ENCODE measurements around the gene TGFB1I1. TPM values are rescaled to one million over a fixed set of nuclear protein-coding genes. Genes with fewer than 3 reads are reported as not detected.
"Not testable (repeated sequence)": the region's sequence is repeated elsewhere in the genome, so short reads cannot be mapped to it uniquely, and the experiment has no call there.

TGFB1I1 gene
- total and polyA plus RNA-seq, 2 of the 13 experiments (the other 11 are each of a cell fraction or from before 2014, with no cell fraction given), result 0.80 to 2.9 TPM

DNA sequence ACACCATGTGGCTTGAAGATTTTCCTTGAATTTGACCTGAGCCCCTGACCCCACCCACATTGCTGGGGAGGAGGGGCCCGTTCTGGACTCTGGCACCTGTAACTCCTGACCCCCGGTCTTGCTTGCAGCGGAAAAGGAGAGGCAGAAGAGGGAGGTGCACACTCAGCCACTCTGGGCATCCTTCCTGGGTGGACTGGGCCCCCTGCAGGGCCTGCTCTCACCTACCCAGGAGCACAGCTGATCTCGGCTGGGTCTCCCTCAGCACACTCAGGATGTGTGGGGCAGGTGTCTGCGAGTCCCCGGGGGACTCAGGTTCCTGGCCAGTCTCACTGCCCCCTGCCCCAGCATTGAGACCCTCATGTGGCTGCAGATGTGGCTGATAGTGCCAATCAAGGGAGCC, 51.8 kb downstream of the TGFB1I1 start:
- DNase-seq (ENCODE audit: low spot score); H3K27ac ChIP-seq (ENCODE audit: extremely low read length, insufficient read depth, low read length); FAIRE-seq; H3K9ac ChIP-seq (ENCODE audit: insufficient read depth, low read depth, low read length); POLR2A ChIA-PET; H3K4me1 ChIP-seq (ENCODE audit: insufficient read depth, low read length); H3K4me3 ChIP-seq (replicated peaks in 1 of 3; ENCODE audit: insufficient read depth in 1 of 3, low read depth in 2 of 3, low read length in 3 of 3); CTCF ChIA-PET (ENCODE audit: low intra/inter-chr PET ratio, low total read pairs); H2AFZ ChIP-seq (ENCODE audit: low read length); H3K4me2 ChIP-seq (ENCODE audit: low read depth, low read length); BruUV-seq (replicated peaks); H3K36me3 ChIP-seq (replicated peaks in 1 of 2; ENCODE audit: control insufficient read depth in 1 of 2, insufficient read depth in 2 of 2, low read length in 2 of 2); H3K79me2 ChIP-seq (ENCODE audit: insufficient read depth, low read length); H3K9me3 ChIP-seq (ENCODE audit: low read length); intact Hi-C loops (cut with micrococcal nuclease; ENCODE audit: unreplicated experiment); in situ Hi-C loops (cut with HindIII; ENCODE audit: extremely low pct_ligation_motif_present, low pct_unique_long_range_greater_than_20kb); H4K20me1 ChIP-seq (ENCODE audit: insufficient read depth, low read length): not testable (repeated sequence)
- 0% methylated on average over 2 of the region's 6 CpGs for WGBS (ENCODE audit: low lambda C conversion rate)
- peak; percentile 60 for ATAC-seq
- H3K27me3 ChIP-seq (ENCODE audit: control insufficient read depth in 1 of 2, insufficient read depth in 2 of 2, low read length in 2 of 2), result peaks cover 0 to 39% of the 10 kb centered on the region in 2 experiments; a peak in 2 of 5 replicates

DNA sequence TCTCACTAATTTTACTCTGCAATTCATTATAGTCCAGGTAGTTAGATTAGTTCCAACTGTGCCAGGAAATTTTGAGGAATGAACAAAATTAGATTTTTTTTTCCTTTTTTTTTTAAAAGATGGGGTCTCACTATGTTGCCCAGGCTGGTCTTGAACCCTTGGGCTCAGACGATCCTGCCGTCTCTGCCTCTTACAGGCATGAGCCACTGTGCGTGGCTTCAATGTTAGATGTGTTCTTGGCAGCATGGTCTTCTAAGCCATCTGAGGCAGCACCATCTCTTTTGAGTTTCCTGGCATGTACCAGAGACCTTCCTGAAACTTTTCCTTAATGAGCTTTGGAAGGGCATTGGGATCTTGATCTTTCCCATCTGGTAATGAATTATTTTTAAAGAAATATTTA, 53.2 kb downstream of the TGFB1I1 start:
- DNase-seq (ENCODE audit: low spot score) (no peak), FAIRE-seq (no peak), ATAC-seq (no peak)
- Histone ChIP-seq H3K4me2 (ENCODE audit: low read depth, low read length) (no peak overlapping the region), H4K20me1 (ENCODE audit: insufficient read depth, low read length) (no peaks in the 10 kb centered on the region), H3K9me3 (ENCODE audit: low read length) (no peaks in the 10 kb centered on the region), H3K36me3 (replicated peaks in 1 of 2; ENCODE audit: control insufficient read depth in 1 of 2, insufficient read depth in 2 of 2, low read length in 2 of 2) (no peaks in the 10 kb centered on the region), H3K79me2 (ENCODE audit: insufficient read depth, low read length) (no peaks in the 10 kb centered on the region), H2AFZ (ENCODE audit: low read length) (no peak overlapping the region), H3K4me1 (ENCODE audit: insufficient read depth, low read length) (peaks cover 14% of the 10 kb centered on the region), H3K4me3 (replicated peaks in 1 of 3; ENCODE audit: insufficient read depth in 1 of 3, low read depth in 2 of 3, low read length in 3 of 3) (no peak overlapping the region), H3K27me3 (ENCODE audit: control insufficient read depth in 1 of 2, insufficient read depth in 2 of 2, low read length in 2 of 2) (peaks cover 0 to 51% of the 10 kb centered on the region in 2 experiments; a peak in 4 of 5 replicates), H3K27ac (ENCODE audit: extremely low read length, insufficient read depth, low read length) (no peak overlapping the region), H3K9ac (ENCODE audit: insufficient read depth, low read depth, low read length) (no peak overlapping the region)
- 36% methylated on average over 3 of the region's 3 CpGs for WGBS (ENCODE audit: low lambda C conversion rate)
- CTCF ChIA-PET (ENCODE audit: low intra/inter-chr PET ratio, low total read pairs), result no interaction called here
- in situ Hi-C loops (cut with HindIII; ENCODE audit: extremely low pct_ligation_motif_present, low pct_unique_long_range_greater_than_20kb), result no loop called here
- POLR2A ChIA-PET, result no interaction called here
- TF ChIP-seq, protein P1, sequence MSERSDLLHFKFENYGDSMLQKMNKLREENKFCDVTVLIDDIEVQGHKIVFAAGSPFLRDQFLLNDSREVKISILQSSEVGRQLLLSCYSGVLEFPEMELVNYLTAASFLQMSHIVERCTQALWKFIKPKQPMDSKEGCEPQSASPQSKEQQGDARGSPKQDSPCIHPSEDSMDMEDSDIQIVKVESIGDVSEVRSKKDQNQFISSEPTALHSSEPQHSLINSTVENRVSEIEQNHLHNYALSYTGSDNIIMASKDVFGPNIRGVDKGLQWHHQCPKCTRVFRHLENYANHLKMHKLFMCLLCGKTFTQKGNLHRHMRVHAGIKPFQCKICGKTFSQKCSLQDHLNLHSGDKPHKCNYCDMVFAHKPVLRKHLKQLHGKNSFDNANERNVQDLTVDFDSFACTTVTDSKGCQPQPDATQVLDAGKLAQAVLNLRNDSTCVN (CRISPR knock-in tag; IDR thresholded peaks at IDR 0.05; ENCODE audit: borderline replicate concordance), result no peak
- BruUV-seq (replicated peaks), result no TSS peak
- intact Hi-C loops (cut with micrococcal nuclease; ENCODE audit: unreplicated experiment), result no loop called here

Other genes with a start within 250 kb of the TGFB1I1 start
- 0.11 and 0.20 TPM in 2 replicates for gene ITGAM, start 212.2 kb upstream of the TGFB1I1 start, total RNA-seq (2016; rRNA removed; fragmentation: Illumina TruSeq; extraction: Trizol)
- 0.01 and 0.09 TPM in 2 replicates for gene ITGAM, start 212.2 kb upstream of the TGFB1I1 start, polyA plus RNA-seq (2011; rRNA removed)
- not detected in 2 replicates for gene ITGAX, start 117.0 kb upstream of the TGFB1I1 start, total RNA-seq (2016; rRNA removed; fragmentation: Illumina TruSeq; extraction: Trizol)
- 0.32 and 0.42 TPM in 2 replicates for gene ITGAX, start 117.0 kb upstream of the TGFB1I1 start, polyA plus RNA-seq (2011; rRNA removed)
- gene ITGAD, start 78.8 kb upstream of the TGFB1I1 start, total RNA-seq (2016; rRNA removed; fragmentation: Illumina TruSeq; extraction: Trizol), result not detected in 2 replicates
- not detected in 2 replicates for gene ITGAD, start 78.8 kb upstream of the TGFB1I1 start, polyA plus RNA-seq (2011; rRNA removed)
- not detected in 2 replicates for gene COX6A2, start 43.8 kb upstream of the TGFB1I1 start, total RNA-seq (2016; rRNA removed; fragmentation: Illumina TruSeq; extraction: Trizol)
- not detected in 2 replicates for gene COX6A2, start 43.8 kb upstream of the TGFB1I1 start, polyA plus RNA-seq (2011; rRNA removed)
- not detected in 2 replicates for gene ZNF843, start 29.4 kb upstream of the TGFB1I1 start, total RNA-seq (2016; rRNA removed; fragmentation: Illumina TruSeq; extraction: Trizol)
- 0.03 and 0.04 TPM in 2 replicates for gene ZNF843, start 29.4 kb upstream of the TGFB1I1 start, polyA plus RNA-seq (2011; rRNA removed)
- 13.0 and 22.3 TPM in 2 replicates for gene ARMC5, start 12.7 kb upstream of the TGFB1I1 start, total RNA-seq (2016; rRNA removed; fragmentation: Illumina TruSeq; extraction: Trizol)
- 10.8 and 11.9 TPM in 2 replicates for gene ARMC5, start 12.7 kb upstream of the TGFB1I1 start, polyA plus RNA-seq (2011; rRNA removed)
- 0.44 and 0.97 TPM in 2 replicates for gene SLC5A2, start 11.0 kb downstream of the TGFB1I1 start, total RNA-seq (2016; rRNA removed; fragmentation: Illumina TruSeq; extraction: Trizol)
- 0.24 and 0.64 TPM in 2 replicates for gene SLC5A2, start 11.0 kb downstream of the TGFB1I1 start, polyA plus RNA-seq (2011; rRNA removed)
- gene RUSF1, start 36.2 kb downstream of the TGFB1I1 start, total RNA-seq (2016; rRNA removed; fragmentation: Illumina TruSeq; extraction: Trizol), result 18.3 and 40.8 TPM in 2 replicates
- 50.2 and 69.9 TPM in 2 replicates for gene RUSF1, start 36.2 kb downstream of the TGFB1I1 start, polyA plus RNA-seq (2011; rRNA removed)
- gene AHSP, start 55.7 kb downstream of the TGFB1I1 start, total RNA-seq (2016; rRNA removed; fragmentation: Illumina TruSeq; extraction: Trizol), result not detected in 2 replicates
- not detected in 2 replicates for gene AHSP, start 55.7 kb downstream of the TGFB1I1 start, polyA plus RNA-seq (2011; rRNA removed)